Osteocyte (in vitro differentiated cells): ENCODE results near the gene RAB31. TPM values are rescaled to one million over a fixed set of nuclear protein-coding genes. Genes with fewer than 3 reads are reported as not detected.

ENCODE experiments used
- DNase-seq: peaks from one replicate; pipeline ENCODE4 v3.0.0; 2021; ENCODE audit warnings: mixed read lengths; ENCODE audit not compliant: unreplicated experiment; ENCODE audit errors: extremely low spot score
- H3K27ac Mint-ChIP-seq: one replicate; pipeline ENCODE4 v1.8.0; 2021; ENCODE audit warnings: mild to moderate bottlenecking, mixed read lengths; ENCODE audit not compliant: unreplicated experiment
- H3K27me3 Mint-ChIP-seq: one replicate; pipeline ENCODE4 v1.8.0; 2021; ENCODE audit warnings: mixed read lengths; ENCODE audit not compliant: unreplicated experiment
- H3K36me3 Mint-ChIP-seq: one replicate; pipeline ENCODE4 v1.8.0; 2021; ENCODE audit warnings: mixed read lengths; ENCODE audit not compliant: unreplicated experiment
- H3K4me1 Mint-ChIP-seq: one replicate; pipeline ENCODE4 v1.8.0; 2021; ENCODE audit warnings: mixed read lengths; ENCODE audit not compliant: unreplicated experiment
- H3K4me3 Mint-ChIP-seq: one replicate; pipeline ENCODE4 v1.8.0; 2021; ENCODE audit warnings: mild to moderate bottlenecking, moderate library complexity, mixed read lengths; ENCODE audit not compliant: unreplicated experiment
- H3K9me3 Mint-ChIP-seq: one replicate; pipeline ENCODE4 v1.8.0; 2021; ENCODE audit warnings: mixed read lengths; ENCODE audit not compliant: unreplicated experiment
- long read RNA-seq: library from polyadenylated mRNA; unstranded; transcript quantifications from one replicate; pipeline ENCODE4 v2.0.0, GENCODE V29; 2021
- total RNA-seq: library from RNA; stranded (reverse); gene quantifications from 2 replicates; pipeline ENCODE4 v1.2.1, GENCODE V29; 2021
- TF ChIP-seq, protein P1 (sequence below): fragments of 200-600 bp; sonication (generic); IDR thresholded peaks from 2 replicates; pipeline ENCODE4 v1.5.0; 2021; ENCODE audit warnings: antibody characterized with exemption, mild to moderate bottlenecking, moderate library complexity

Gene RAB31, protein sequence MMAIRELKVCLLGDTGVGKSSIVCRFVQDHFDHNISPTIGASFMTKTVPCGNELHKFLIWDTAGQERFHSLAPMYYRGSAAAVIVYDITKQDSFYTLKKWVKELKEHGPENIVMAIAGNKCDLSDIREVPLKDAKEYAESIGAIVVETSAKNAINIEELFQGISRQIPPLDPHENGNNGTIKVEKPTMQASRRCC
- 90.8 and 97.2 TPM in 2 replicates for total RNA-seq
- long read RNA-seq, full-length matches to known transcripts = 50 of 82 reads
- long read RNA-seq, partial matches to known transcripts = 21 of 82 reads
- long read RNA-seq, other reads (novel, unspliced or antisense) = 11 of 82 reads

DNA sequence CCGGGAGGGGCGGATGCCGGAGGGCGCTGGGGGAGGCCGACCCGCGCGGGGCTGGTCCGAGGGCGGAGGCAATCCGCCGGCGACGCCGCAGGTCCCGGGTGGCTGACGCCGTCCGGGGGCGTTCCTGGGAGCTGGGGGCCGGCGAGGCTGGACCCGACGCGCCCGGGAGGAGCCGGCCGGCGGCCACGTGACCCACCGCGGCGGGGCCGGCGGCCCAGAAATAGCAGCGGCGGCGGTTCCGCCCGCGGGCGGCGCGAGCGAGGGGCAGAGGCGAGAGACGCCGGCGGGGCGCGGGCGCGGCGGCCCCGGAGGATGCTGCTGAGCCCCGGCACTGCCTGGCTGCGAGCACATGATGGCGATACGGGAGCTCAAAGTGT lies at the start of gene RAB31:
Gene RAB31 (plus strand): TSS at position 245 of the 377 bp plus-strand sequence. CDS start 105 bp downstream, at position 350.
- peak; percentile 94 for DNase-seq
- Mint-ChIP-seq H3K9me3 (no peaks in the 10 kb centered on the region), H3K4me1 (peaks cover 69% of the 10 kb centered on the region), H3K36me3 (no peaks in the 10 kb centered on the region), H3K27ac (peak within 1 kb of the TSS; percentile 94), H3K27me3 (no peaks in the 10 kb centered on the region), H3K4me3 (peak within 1 kb of the TSS; percentile 91)
- TF ChIP-seq, protein P1, sequence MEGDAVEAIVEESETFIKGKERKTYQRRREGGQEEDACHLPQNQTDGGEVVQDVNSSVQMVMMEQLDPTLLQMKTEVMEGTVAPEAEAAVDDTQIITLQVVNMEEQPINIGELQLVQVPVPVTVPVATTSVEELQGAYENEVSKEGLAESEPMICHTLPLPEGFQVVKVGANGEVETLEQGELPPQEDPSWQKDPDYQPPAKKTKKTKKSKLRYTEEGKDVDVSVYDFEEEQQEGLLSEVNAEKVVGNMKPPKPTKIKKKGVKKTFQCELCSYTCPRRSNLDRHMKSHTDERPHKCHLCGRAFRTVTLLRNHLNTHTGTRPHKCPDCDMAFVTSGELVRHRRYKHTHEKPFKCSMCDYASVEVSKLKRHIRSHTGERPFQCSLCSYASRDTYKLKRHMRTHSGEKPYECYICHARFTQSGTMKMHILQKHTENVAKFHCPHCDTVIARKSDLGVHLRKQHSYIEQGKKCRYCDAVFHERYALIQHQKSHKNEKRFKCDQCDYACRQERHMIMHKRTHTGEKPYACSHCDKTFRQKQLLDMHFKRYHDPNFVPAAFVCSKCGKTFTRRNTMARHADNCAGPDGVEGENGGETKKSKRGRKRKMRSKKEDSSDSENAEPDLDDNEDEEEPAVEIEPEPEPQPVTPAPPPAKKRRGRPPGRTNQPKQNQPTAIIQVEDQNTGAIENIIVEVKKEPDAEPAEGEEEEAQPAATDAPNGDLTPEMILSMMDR = peak; percentile 25

DNA sequence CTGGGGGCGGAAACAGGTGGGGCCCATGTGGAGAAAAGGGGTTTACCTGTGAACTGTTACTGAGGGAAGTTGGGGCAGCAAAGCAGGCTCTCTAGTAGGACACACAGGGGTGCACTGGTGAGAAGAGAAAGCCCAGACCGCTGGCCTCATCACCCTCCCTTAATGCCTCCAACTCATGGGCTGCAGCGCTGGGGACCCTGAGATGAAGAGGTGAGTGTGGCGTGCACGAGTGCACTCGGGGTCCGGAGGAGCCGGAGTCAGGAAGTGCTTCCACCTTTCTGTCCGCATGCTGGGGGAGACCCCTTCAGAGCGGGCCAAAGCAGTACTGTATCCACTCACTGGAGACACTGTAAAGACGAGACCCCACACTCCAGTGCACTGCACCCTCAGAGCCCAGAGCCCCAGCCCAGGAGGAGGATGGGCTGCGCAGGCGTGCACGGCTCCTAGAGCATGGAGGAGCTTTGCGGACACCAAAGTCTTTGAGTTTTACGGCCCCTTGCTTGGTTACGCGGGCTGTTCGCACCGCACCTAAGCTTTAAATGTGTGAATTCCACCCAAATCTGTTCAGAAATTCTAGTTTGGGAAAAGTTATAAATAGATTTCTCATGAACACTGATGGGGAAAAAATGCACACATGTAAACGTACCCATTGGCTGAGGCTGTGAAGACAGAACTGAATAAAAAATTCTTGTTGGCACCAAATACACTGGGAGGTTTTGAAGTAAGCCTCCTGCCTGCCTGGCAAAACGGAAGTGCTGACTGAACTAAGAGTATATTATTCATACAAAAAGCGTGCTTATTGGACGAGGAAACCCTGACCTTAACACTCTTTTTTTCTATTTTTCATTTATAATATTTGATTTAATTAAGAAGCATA lies 48.4 kb upstream of the RAB31 start:
- H3K4me1 Mint-ChIP-seq = no peaks in the 10 kb centered on the region

DNA sequence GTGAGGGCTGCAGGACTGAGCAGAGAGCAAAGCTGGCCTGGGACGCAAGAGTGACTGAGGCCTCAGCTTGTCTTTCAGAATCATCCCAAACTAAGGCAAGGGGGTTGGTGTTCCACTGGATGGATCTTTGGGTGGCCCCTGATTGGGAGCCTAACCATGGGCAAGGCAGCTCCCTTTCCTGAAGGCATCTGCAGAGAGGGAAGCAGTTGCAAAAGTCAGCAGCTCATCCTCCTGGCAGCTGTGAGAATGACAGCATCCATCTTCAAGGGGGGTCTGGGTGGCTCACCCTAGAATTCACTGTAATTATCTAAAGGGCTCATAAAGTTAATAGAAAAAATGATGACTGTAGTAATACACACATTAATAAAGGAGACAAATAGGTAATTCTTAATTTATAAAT lies 46.5 kb upstream of the RAB31 start:
- H3K36me3 Mint-ChIP-seq = no peaks in the 10 kb centered on the region
- no peaks in the 10 kb centered on the region for H3K4me1 Mint-ChIP-seq
- no peak overlapping the region for H3K4me3 Mint-ChIP-seq
- TF ChIP-seq, protein P1 = peak; percentile 50
- no peaks in the 10 kb centered on the region for H3K27me3 Mint-ChIP-seq
- H3K27ac Mint-ChIP-seq = no peak overlapping the region
- H3K9me3 Mint-ChIP-seq = peaks cover 5% of the 10 kb centered on the region
- DNase-seq = peak; percentile 34

More for the DNA sequence above, 48.4 kb upstream of the RAB31 start:
- Mint-ChIP-seq H3K9me3 (no peaks in the 10 kb centered on the region), H3K27me3 (no peaks in the 10 kb centered on the region), H3K27ac (no peak overlapping the region), H3K36me3 (no peaks in the 10 kb centered on the region), H3K4me3 (no peak overlapping the region)
- TF ChIP-seq, protein P1 = no peak
- peak; percentile 80 for DNase-seq

DNA sequence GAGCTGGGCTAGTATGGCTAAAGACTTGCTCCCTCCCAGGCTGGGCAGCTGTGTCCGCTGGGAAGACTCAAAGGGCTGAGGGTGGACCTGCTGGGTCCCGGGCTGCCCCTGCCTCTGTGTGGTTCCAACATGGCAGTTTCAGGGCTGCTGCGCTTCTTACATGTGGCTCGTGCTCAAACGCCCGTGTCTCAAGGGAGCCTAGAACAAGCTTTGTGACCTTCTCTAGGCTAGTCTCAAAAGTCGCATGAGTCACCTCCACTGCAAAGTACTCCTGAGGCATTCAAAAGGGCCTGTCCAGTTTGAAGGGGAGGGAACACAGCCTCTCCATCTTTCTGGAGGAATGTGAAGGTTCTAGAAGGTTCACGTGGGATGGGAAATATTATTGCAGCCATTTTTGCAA lies 44.7 kb upstream of the RAB31 start:
- DNase-seq = peak; percentile 70
- Mint-ChIP-seq H3K36me3 (no peaks in the 10 kb centered on the region), H3K27me3 (no peaks in the 10 kb centered on the region), H3K4me1 (no peaks in the 10 kb centered on the region), H3K9me3 (peaks cover 5% of the 10 kb centered on the region), H3K4me3 (no peak overlapping the region), H3K27ac (no peak overlapping the region)
- TF ChIP-seq, protein P1 = no peak

DNA sequence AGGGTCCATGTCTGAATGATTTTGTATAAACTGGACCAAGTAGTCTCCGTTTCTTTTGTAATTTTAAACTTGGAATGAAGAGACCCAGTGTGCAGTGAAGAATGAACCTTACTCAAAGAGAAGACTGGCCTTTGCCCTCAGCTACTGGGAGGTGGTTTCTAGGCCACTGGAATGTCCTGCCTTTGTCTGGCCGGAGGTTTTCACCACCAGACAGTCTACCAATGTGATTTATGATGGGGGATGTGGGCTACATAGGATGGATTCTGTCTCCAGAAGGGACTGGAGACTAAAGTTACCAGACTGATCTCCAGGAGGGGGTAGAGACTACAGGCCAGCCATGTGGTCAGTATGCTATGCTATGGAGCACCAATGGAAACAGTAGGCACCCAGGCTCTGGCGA lies 42.8 kb upstream of the RAB31 start:
- TF ChIP-seq, protein P1 = no peak
- H3K4me3 Mint-ChIP-seq = no peak overlapping the region
- no peaks in the 10 kb centered on the region for H3K4me1 Mint-ChIP-seq
- H3K27ac Mint-ChIP-seq = no peak overlapping the region
- H3K27me3 Mint-ChIP-seq = no peaks in the 10 kb centered on the region
- no peak for DNase-seq
- no peaks in the 10 kb centered on the region for H3K36me3 Mint-ChIP-seq
- H3K9me3 Mint-ChIP-seq = peaks cover 5% of the 10 kb centered on the region
